Measurements from ENCODE around the gene BRF1.

GRCh38 chr14:105304565-105304964 is 3.8 kb upstream of the BRF1 start:
- TF ChIP-seq, protein P1, sequence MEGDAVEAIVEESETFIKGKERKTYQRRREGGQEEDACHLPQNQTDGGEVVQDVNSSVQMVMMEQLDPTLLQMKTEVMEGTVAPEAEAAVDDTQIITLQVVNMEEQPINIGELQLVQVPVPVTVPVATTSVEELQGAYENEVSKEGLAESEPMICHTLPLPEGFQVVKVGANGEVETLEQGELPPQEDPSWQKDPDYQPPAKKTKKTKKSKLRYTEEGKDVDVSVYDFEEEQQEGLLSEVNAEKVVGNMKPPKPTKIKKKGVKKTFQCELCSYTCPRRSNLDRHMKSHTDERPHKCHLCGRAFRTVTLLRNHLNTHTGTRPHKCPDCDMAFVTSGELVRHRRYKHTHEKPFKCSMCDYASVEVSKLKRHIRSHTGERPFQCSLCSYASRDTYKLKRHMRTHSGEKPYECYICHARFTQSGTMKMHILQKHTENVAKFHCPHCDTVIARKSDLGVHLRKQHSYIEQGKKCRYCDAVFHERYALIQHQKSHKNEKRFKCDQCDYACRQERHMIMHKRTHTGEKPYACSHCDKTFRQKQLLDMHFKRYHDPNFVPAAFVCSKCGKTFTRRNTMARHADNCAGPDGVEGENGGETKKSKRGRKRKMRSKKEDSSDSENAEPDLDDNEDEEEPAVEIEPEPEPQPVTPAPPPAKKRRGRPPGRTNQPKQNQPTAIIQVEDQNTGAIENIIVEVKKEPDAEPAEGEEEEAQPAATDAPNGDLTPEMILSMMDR (IDR thresholded peaks at IDR 0.05; ENCODE audit: insufficient read depth, low read length, poor library complexity, severe bottlenecking): no peak
- no peak for TF ChIP-seq EZH2phosphoT487 (conservative IDR thresholded peaks at IDR 0.05; ENCODE audit: low read length)

All from SU-DHL-6 (cell line).